DND-41 (cell line): ENCODE measurements around the gene PRR19.

ENCODE experiments used
- ATAC-seq: fragments of 200-7000 bp; cut with Tn5 transposase; 3 replicates; pipeline ENCODE4 v1.9.1; 2021; ENCODE audit warnings: low read depth; ENCODE audit not compliant: insufficient read depth
- DNase-seq: peaks from one replicate; pipeline ENCODE4 v3.0.0-alpha.2; 2020
- H2AFZ ChIP-seq: 2 replicates; pipeline ENCODE4 v1.6.0; 2012; ENCODE audit warnings: low read depth, low read length
- H3K27ac ChIP-seq: 2 replicates; pipeline ENCODE4 v1.5.1; 2012; ENCODE audit warnings: low read length, inconsistent platforms
- H3K27me3 ChIP-seq: fragments of 200-600 bp; sonication (generic); 2 replicates; pipeline ENCODE4 v1.6.0; 2012; ENCODE audit warnings: low read length, mild to moderate bottlenecking, inconsistent platforms; ENCODE audit not compliant: insufficient read depth, poor library complexity
- H3K36me3 ChIP-seq: 2 replicates; pipeline ENCODE4 v1.5.1; 2012; ENCODE audit warnings: low read length, inconsistent platforms; ENCODE audit not compliant: insufficient read depth
- H3K4me1 ChIP-seq: 2 replicates; pipeline ENCODE4 v1.5.1; 2012; ENCODE audit warnings: mild to moderate bottlenecking, low read length; ENCODE audit not compliant: insufficient read depth
- H3K4me2 ChIP-seq: 2 replicates; pipeline ENCODE4 v1.6.0; 2012; ENCODE audit warnings: mild to moderate bottlenecking, moderate library complexity, low read length, inconsistent platforms; ENCODE audit not compliant: insufficient read depth
- H3K4me3 ChIP-seq, 2 experiments: fragments of 200-600 bp in 1 of 2; shearing (Covaris generic) in 1 of 2; 2 replicates each; pipeline ENCODE4 v1.5.1; 2012 to 2016; ENCODE audit warnings: inconsistent platforms in 2 of 2, low read length in 2 of 2, mild to moderate bottlenecking in 2 of 2, low read depth in 1 of 2, moderate library complexity in 1 of 2
- H3K79me2 ChIP-seq: 2 replicates; pipeline ENCODE4 v1.6.0; 2012; ENCODE audit warnings: low read length, inconsistent platforms; ENCODE audit not compliant: insufficient read depth
- H3K9ac ChIP-seq: 2 replicates; pipeline ENCODE4 v1.6.0; 2012; ENCODE audit warnings: low read depth, mild to moderate bottlenecking, inconsistent platforms, low read length, moderate library complexity
- H3K9me3 ChIP-seq: 2 replicates; pipeline ENCODE4 v1.5.1; 2012; ENCODE audit warnings: low read length, moderate library complexity, mild to moderate bottlenecking, inconsistent platforms; ENCODE audit not compliant: insufficient read depth, severe bottlenecking
- H4K20me1 ChIP-seq: 2 replicates; pipeline ENCODE4 v1.6.0; 2012; ENCODE audit warnings: low read length; ENCODE audit not compliant: insufficient read depth
- EZH2 ChIP-seq: IDR thresholded peaks from 3 replicates; pipeline ENCODE4 v1.6.1; 2012; ENCODE audit warnings: borderline replicate concordance, low read depth, mild to moderate bottlenecking, moderate library complexity, low read length, inconsistent platforms; ENCODE audit not compliant: severe bottlenecking
- TF ChIP-seq, protein P1 (sequence below): IDR thresholded peaks from 2 replicates; pipeline ENCODE4 v1.5.1; 2012; ENCODE audit warnings: borderline replicate concordance, low read length, moderate library complexity, mild to moderate bottlenecking; ENCODE audit not compliant: poor library complexity, severe bottlenecking; ENCODE audit errors: extremely low read depth

PRR19 gene, protein sequence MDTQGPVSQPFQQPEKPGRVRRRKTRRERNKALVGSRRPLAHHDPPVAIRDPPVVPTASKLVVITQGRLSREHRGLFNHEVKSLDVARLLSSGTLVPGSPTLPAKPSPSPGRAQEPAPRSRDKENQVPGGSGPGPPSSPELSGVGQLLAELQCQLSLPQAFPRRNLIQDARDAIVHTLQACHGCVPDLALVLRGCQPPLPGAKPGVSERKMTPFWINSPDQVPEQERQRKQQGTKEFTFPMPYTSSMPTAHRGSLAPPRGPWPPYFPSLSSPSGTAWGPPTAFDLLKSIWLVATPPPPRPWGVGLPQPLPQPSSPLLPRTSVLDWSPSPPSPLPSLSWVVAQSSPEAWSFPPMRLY

GRCh38 chr19:42301646-42302203 is at the start of gene PRR19:
Gene PRR19, plus strand, starts transcription at chr19:42302132. Its CDS starts 7,453 bp downstream, at chr19:42309585.
- Histone ChIP-seq H3K27me3 (no peaks in the 10 kb centered on the region), H3K36me3 (peaks cover 12% of the 10 kb centered on the region), H4K20me1 (peaks cover 4% of the 10 kb centered on the region; the same call in 1 of the 2 replicates), H3K9me3 (no peaks in the 10 kb centered on the region), H3K4me1 (peaks cover 29% of the 10 kb centered on the region), H3K4me2 (peak within 1 kb of the TSS; percentile 96), H3K79me2 (peaks cover 15% of the 10 kb centered on the region), H3K27ac (peak within 1 kb of the TSS; percentile 91), H3K4me3 (peak within 1 kb of the TSS; percentile 58 to 96), H3K9ac (peak within 1 kb of the TSS; percentile 91), H2AFZ (peak within 1 kb of the TSS; percentile 100)
- TF ChIP-seq EZH2, result no peak
- TF ChIP-seq, protein P1, sequence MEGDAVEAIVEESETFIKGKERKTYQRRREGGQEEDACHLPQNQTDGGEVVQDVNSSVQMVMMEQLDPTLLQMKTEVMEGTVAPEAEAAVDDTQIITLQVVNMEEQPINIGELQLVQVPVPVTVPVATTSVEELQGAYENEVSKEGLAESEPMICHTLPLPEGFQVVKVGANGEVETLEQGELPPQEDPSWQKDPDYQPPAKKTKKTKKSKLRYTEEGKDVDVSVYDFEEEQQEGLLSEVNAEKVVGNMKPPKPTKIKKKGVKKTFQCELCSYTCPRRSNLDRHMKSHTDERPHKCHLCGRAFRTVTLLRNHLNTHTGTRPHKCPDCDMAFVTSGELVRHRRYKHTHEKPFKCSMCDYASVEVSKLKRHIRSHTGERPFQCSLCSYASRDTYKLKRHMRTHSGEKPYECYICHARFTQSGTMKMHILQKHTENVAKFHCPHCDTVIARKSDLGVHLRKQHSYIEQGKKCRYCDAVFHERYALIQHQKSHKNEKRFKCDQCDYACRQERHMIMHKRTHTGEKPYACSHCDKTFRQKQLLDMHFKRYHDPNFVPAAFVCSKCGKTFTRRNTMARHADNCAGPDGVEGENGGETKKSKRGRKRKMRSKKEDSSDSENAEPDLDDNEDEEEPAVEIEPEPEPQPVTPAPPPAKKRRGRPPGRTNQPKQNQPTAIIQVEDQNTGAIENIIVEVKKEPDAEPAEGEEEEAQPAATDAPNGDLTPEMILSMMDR, result no peak
- ATAC-seq (peak; percentile 46), DNase-seq (no peak)

DNA sequence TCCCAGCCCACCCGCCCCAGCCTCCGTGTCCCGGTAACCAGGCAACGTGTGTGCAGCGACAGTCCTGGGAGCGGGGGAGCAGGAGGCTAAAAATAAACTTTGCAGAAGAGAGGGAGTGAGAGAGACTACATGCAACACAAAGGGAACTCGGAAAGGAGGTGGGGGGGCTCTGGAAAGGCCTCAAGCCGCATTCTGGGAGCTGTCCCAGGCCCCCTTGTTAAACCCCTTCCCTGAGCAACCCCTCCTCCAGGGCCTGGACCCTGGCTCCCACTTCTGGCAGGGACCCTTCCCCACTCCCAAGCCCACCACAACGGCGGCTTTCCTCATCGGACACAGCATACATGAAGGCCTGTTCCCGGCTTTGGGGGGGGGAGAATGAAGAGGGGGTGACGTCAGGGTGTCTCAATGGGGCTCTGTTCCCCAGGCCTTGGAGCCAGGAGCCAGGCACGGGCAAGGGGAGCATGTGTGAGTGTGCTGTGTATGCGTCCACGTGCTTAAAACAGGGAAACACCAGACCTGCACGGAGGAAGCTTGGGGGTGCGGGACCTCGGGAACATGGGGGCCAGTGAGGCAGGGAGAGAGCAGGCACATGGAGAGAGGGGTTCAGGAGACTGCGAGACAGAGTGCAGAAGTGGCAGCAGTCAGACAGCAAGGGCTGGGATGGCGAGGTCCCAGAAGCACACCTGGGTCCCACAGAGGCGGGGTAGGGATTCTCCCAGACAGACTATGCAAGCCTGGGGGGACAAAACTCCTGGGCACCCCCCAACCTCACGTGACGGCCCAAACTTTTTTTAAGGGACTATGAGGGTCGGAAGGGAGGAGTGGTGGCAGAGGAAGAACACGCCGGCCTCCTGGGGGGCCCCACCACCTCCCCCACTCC is 49.3 kb upstream of the PRR19 start:
- DNase-seq (no peak), ATAC-seq (no peak)
- no peak for TF ChIP-seq EZH2
- TF ChIP-seq, protein P1, result no peak
- peaks cover 27% of the 10 kb centered on the region for H3K36me3 ChIP-seq
- H3K27ac ChIP-seq, result peak overlapping the region; percentile 91
- peaks cover 28% of the 10 kb centered on the region for H3K4me1 ChIP-seq
- H2AFZ ChIP-seq, result peak overlapping the region; percentile 81; the same call in 1 of the 2 replicates
- H3K79me2 ChIP-seq, result peaks cover 50% of the 10 kb centered on the region
- peaks cover 31% of the 10 kb centered on the region for H4K20me1 ChIP-seq
- peak overlapping the region; percentile 98 for H3K9ac ChIP-seq
- H3K4me2 ChIP-seq, result peak overlapping the region; percentile 79
- no peaks in the 10 kb centered on the region for H3K9me3 ChIP-seq
- H3K4me3 ChIP-seq, result peak overlapping the region; percentile 83 to 90; a peak in 3 of 4 replicates
- no peaks in the 10 kb centered on the region for H3K27me3 ChIP-seq

- ATAC-seq (peak; percentile 56), DNase-seq (peak; percentile 79)
- peak overlapping the region; percentile 90 for H3K4me2 ChIP-seq
- peak overlapping the region; percentile 98 for H3K9ac ChIP-seq
- no peaks in the 10 kb centered on the region for H3K9me3 ChIP-seq
- H4K20me1 ChIP-seq, result peaks cover 31% of the 10 kb centered on the region
- H2AFZ ChIP-seq, result peak overlapping the region; percentile 81
- TF ChIP-seq, protein P1, result no peak
- no peak for TF ChIP-seq EZH2
- peaks cover 50% of the 10 kb centered on the region for H3K79me2 ChIP-seq
- peaks cover 28% of the 10 kb centered on the region for H3K4me1 ChIP-seq
- peak overlapping the region; percentile 90 to 98 for H3K4me3 ChIP-seq
- peak overlapping the region; percentile 98 for H3K27ac ChIP-seq
- H3K27me3 ChIP-seq, result no peaks in the 10 kb centered on the region
- peaks cover 27% of the 10 kb centered on the region for H3K36me3 ChIP-seq
These were observed 48.5 kb upstream of the PRR19 start for GRCh38 chr19:42253245-42254088.
